HepG2 (cell line): ENCODE data around the gene WDR93. TPM values are rescaled to one million over a fixed set of nuclear protein-coding genes. Genes with fewer than 3 reads are reported as not detected.
A peak's percentile ranks its signal among the peaks of the same experiment; 100 is the strongest.

ENCODE experiments used
- FLYWCH1 ChIP-seq: sonication (generic); formaldehyde crosslinking; IDR thresholded peaks from 2 replicates; pipeline ENCODE4 v1.8.1; 2023; ENCODE audit warnings: mild to moderate bottlenecking, missing genetic modification reagents
- HMG20B ChIP-seq: conservative IDR thresholded peaks from 2 replicates; pipeline ENCODE4 v1.6.1; 2016; ENCODE audit warnings: missing genetic modification reagents, missing compliant biosample characterization
- IRF2 ChIP-seq: IDR thresholded peaks from 2 replicates; pipeline ENCODE4 v1.6.1; 2018; ENCODE audit warnings: missing genetic modification reagents, missing compliant biosample characterization
- JUND ChIP-seq: sonication (generic); formaldehyde crosslinking; IDR thresholded peaks from 2 replicates; pipeline ENCODE4 v1.8.0; 2022; ENCODE audit warnings: mild to moderate bottlenecking, missing genetic modification reagents
- KDM5A ChIP-seq: fragments of 200-600 bp; sonication (generic); IDR thresholded peaks from 2 replicates; pipeline ENCODE4 v1.7.0; 2018; ENCODE audit warnings: antibody characterized with exemption, mild to moderate bottlenecking, low read length, borderline replicate concordance
- MZF1 ChIP-seq: sonication (generic); formaldehyde crosslinking; IDR thresholded peaks from 2 replicates; pipeline ENCODE4 v1.8.1; 2023; ENCODE audit warnings: mild to moderate bottlenecking, missing genetic modification reagents, borderline replicate concordance
- RBM22 ChIP-seq: fragments of 200-400 bp; formaldehyde crosslinking; optimal IDR thresholded peaks from 2 replicates; pipeline ENCODE3; 2017; ENCODE audit warnings: mild to moderate bottlenecking, low read length, moderate library complexity
- SMYD3 ChIP-seq: sonication (generic); formaldehyde crosslinking; IDR thresholded peaks from 2 replicates; pipeline ENCODE4 v1.8.1; 2023; ENCODE audit warnings: mild to moderate bottlenecking, missing genetic modification reagents
- TGIF2 ChIP-seq: IDR thresholded peaks from 2 replicates; pipeline ENCODE4 v1.6.1; 2016; ENCODE audit warnings: control low read depth, missing compliant biosample characterization
- ZBTB42 ChIP-seq: sonication (generic); formaldehyde crosslinking; IDR thresholded peaks from 2 replicates; pipeline ENCODE4 v1.5.0; 2020; ENCODE audit warnings: mild to moderate bottlenecking, missing genetic modification reagents
- ZMYM3 ChIP-seq: sonication (generic); formaldehyde crosslinking; IDR thresholded peaks from 2 replicates; pipeline ENCODE4 v1.5.1; 2020; ENCODE audit warnings: mild to moderate bottlenecking, missing genetic modification reagents
- polyA plus RNA-seq, 8 experiments: library from polyadenylated mRNA; depleted of rRNA in 3 of 8; stranded (reverse) in 7 of 8; unstranded in 1 of 8; fragments of >200 nt; fragmentation: Illumina TruSeq in 4 of 8; extraction: Trizol in 4 of 8; gene quantifications; 2 replicates each; pipeline versions ENCODE4 v1.2.1 to v1.2.3, GENCODE V29; 2011 to 2016; ENCODE audit warnings: low read depth in 4 of 8, missing spikeins in 1 of 8, mixed read lengths in 1 of 8; ENCODE audit not compliant: insufficient read depth in 1 of 8
- total RNA-seq, 5 experiments: library from RNA; depleted of rRNA; stranded (reverse); fragments of >200 nt; fragmentation: Illumina TruSeq; extraction: Trizol; gene quantifications; 2 replicates each; pipeline ENCODE4 v1.2.3, GENCODE V29; 2016; ENCODE audit warnings: low read depth in 1 of 5
- TF ChIP-seq, protein P1 (sequence below): sonication (generic); formaldehyde crosslinking; IDR thresholded peaks from 2 replicates; pipeline ENCODE4 v1.4.0; 2020; ENCODE audit warnings: missing genetic modification reagents
- TF ChIP-seq, protein P2 (sequence below): sonication (generic); formaldehyde crosslinking; IDR thresholded peaks from 2 replicates; pipeline ENCODE4 v1.4.0; 2020; ENCODE audit warnings: mild to moderate bottlenecking, low read depth, missing genetic modification reagents
- TF ChIP-seq, protein P3 (sequence below): IDR thresholded peaks from 2 replicates; pipeline ENCODE4 v1.6.1; 2018; ENCODE audit warnings: missing genetic modification reagents
- TF ChIP-seq, protein P4 (sequence below): sonication (generic); formaldehyde crosslinking; IDR thresholded peaks from 2 replicates; pipeline ENCODE4 v1.5.1; 2020; ENCODE audit warnings: mild to moderate bottlenecking, missing genetic modification reagents, moderate library complexity
- TF ChIP-seq, protein P5 (sequence below): sonication (generic); formaldehyde crosslinking; IDR thresholded peaks from 2 replicates; pipeline ENCODE4 v1.4.0; 2020; ENCODE audit warnings: missing genetic modification reagents; ENCODE audit errors: not compliant biosample characterization

Gene WDR93
- total and polyA plus RNA-seq, 2 of the 13 experiments (the other 11 are each of a cell fraction or from before 2014, with no cell fraction given) = 0.07 TPM; not detected in 1

DNA sequence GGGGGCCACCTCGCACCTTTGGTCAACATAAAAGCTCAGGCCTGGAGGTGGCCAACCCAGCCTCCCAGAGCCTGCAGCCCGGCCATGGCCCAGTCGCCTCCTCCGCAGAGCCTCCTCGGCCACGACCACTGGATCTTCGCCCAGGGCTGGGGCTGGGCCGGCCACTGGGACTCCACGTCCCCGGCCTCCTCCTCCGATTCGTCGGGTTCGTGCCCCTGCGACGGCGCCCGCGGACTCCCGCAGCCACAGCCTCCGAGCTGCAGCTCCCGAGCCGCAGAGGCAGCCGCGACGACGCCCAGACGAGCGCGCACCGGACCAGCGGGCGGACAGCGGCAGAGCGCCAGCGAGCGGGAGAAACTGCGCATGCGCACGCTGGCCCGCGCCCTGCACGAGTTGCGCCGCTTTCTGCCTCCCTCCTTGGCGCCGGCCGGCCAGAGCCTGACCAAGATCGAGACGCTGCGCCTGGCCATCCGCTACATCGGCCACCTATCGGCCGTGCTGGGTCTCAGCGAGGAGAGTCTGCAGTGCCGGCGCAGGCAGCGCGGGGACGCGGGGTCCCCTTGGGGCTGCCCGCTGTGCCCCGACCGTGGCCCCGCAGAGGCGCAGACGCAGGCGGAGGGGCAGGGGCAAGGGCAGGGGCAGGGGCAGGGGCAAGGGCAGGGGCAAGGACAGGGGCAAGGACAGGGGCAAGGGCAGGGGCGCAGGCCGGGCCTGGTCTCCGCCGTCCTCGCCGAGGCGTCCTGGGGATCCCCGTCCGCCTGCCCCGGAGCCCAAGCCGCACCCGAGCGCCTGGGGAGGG lies 85.9 kb downstream of the WDR93 start, which contains the start of gene MESP2 (continued):
- TF ChIP-seq IRF2 (CRISPR knock-in tag) (peak; percentile 44; the same call in 1 of the 2 replicates), RBM22 (no peak), TGIF2 (CRISPR knock-in tag) (no peak), MZF1 (CRISPR knock-in tag) (no peak), JUND (CRISPR knock-in tag) (0 out of 2 replicates have a peak, but pooled peaks have one; percentile 4), ZMYM3 (no peak), SMYD3 (no peak), FLYWCH1 (CRISPR knock-in tag) (no peak), ZBTB42 (CRISPR knock-in tag) (no peak), KDM5A (no peak), HMG20B (CRISPR knock-in tag) (no peak)
- TF ChIP-seq, protein P1, sequence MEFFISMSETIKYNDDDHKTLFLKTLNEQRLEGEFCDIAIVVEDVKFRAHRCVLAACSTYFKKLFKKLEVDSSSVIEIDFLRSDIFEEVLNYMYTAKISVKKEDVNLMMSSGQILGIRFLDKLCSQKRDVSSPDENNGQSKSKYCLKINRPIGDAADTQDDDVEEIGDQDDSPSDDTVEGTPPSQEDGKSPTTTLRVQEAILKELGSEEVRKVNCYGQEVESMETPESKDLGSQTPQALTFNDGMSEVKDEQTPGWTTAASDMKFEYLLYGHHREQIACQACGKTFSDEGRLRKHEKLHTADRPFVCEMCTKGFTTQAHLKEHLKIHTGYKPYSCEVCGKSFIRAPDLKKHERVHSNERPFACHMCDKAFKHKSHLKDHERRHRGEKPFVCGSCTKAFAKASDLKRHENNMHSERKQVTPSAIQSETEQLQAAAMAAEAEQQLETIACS = no peak
- TF ChIP-seq, protein P2, sequence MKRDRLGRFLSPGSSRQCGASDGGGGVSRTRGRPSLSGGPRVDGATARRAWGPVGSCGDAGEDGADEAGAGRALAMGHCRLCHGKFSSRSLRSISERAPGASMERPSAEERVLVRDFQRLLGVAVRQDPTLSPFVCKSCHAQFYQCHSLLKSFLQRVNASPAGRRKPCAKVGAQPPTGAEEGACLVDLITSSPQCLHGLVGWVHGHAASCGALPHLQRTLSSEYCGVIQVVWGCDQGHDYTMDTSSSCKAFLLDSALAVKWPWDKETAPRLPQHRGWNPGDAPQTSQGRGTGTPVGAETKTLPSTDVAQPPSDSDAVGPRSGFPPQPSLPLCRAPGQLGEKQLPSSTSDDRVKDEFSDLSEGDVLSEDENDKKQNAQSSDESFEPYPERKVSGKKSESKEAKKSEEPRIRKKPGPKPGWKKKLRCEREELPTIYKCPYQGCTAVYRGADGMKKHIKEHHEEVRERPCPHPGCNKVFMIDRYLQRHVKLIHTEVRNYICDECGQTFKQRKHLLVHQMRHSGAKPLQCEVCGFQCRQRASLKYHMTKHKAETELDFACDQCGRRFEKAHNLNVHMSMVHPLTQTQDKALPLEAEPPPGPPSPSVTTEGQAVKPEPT (CRISPR knock-in tag) = no peak
- TF ChIP-seq, protein P3, sequence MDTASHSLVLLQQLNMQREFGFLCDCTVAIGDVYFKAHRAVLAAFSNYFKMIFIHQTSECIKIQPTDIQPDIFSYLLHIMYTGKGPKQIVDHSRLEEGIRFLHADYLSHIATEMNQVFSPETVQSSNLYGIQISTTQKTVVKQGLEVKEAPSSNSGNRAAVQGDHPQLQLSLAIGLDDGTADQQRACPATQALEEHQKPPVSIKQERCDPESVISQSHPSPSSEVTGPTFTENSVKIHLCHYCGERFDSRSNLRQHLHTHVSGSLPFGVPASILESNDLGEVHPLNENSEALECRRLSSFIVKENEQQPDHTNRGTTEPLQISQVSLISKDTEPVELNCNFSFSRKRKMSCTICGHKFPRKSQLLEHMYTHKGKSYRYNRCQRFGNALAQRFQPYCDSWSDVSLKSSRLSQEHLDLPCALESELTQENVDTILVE = no peak
- TF ChIP-seq, protein P4, sequence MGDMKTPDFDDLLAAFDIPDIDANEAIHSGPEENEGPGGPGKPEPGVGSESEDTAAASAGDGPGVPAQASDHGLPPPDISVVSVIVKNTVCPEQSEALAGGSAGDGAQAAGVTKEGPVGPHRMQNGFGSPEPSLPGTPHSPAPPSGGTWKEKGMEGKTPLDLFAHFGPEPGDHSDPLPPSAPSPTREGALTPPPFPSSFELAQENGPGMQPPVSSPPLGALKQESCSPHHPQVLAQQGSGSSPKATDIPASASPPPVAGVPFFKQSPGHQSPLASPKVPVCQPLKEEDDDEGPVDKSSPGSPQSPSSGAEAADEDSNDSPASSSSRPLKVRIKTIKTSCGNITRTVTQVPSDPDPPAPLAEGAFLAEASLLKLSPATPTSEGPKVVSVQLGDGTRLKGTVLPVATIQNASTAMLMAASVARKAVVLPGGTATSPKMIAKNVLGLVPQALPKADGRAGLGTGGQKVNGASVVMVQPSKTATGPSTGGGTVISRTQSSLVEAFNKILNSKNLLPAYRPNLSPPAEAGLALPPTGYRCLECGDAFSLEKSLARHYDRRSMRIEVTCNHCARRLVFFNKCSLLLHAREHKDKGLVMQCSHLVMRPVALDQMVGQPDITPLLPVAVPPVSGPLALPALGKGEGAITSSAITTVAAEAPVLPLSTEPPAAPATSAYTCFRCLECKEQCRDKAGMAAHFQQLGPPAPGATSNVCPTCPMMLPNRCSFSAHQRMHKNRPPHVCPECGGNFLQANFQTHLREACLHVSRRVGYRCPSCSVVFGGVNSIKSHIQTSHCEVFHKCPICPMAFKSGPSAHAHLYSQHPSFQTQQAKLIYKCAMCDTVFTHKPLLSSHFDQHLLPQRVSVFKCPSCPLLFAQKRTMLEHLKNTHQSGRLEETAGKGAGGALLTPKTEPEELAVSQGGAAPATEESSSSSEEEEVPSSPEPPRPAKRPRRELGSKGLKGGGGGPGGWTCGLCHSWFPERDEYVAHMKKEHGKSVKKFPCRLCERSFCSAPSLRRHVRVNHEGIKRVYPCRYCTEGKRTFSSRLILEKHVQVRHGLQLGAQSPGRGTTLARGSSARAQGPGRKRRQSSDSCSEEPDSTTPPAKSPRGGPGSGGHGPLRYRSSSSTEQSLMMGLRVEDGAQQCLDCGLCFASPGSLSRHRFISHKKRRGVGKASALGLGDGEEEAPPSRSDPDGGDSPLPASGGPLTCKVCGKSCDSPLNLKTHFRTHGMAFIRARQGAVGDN (CRISPR knock-in tag) = peak; percentile 100
- TF ChIP-seq, protein P5, sequence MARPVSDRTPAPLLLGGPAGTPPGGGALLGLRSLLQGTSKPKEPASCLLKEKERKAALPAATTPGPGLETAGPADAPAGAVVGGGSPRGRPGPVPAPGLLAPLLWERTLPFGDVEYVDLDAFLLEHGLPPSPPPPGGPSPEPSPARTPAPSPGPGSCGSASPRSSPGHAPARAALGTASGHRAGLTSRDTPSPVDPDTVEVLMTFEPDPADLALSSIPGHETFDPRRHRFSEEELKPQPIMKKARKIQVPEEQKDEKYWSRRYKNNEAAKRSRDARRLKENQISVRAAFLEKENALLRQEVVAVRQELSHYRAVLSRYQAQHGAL = no peak
